Neural crest cell (in vitro differentiated cells): ENCODE data around the gene KDM4B. TPM values are rescaled to one million over a fixed set of nuclear protein-coding genes. Genes with fewer than 3 reads are reported as not detected.

Source experiments
- DNase-seq: peaks from one replicate; pipeline ENCODE4 v3.0.0; 2021; ENCODE audit warnings: low read depth, mixed read lengths, low spot score
- H3K27ac Mint-ChIP-seq: one replicate; pipeline ENCODE4 v1.8.0; 2021; ENCODE audit warnings: mild to moderate bottlenecking, mixed read lengths; ENCODE audit not compliant: unreplicated experiment
- H3K27me3 Mint-ChIP-seq: 2 replicates; pipeline ENCODE4 v1.8.0; 2021; ENCODE audit warnings: low read depth, mild to moderate bottlenecking, mixed read lengths
- H3K36me3 Mint-ChIP-seq: 2 replicates; pipeline ENCODE4 v1.8.0; 2021; ENCODE audit warnings: low read depth, mild to moderate bottlenecking, mixed read lengths
- H3K4me1 Mint-ChIP-seq: 2 replicates; pipeline ENCODE4 v1.8.0; 2021; ENCODE audit warnings: mixed read lengths
- H3K4me3 Mint-ChIP-seq: one replicate; pipeline ENCODE4 v1.8.0; 2021; ENCODE audit warnings: mild to moderate bottlenecking, mixed read lengths
- H3K9me3 Mint-ChIP-seq: 2 replicates; pipeline ENCODE4 v1.8.0; 2021; ENCODE audit warnings: mixed read lengths
- total RNA-seq: library from RNA; stranded (reverse); gene quantifications from 2 replicates; pipeline ENCODE4 v1.2.1, GENCODE V29; 2021
- TF ChIP-seq, protein P1 (sequence below): fragments of 200-600 bp; sonication (generic); conservative IDR thresholded peaks from 2 replicates; pipeline ENCODE4 v1.5.0; 2021; ENCODE audit warnings: antibody characterized with exemption, mild to moderate bottlenecking

The KDM4B gene
- total RNA-seq, 1 donor from 2014 or later: 45.4 TPM

DNA sequence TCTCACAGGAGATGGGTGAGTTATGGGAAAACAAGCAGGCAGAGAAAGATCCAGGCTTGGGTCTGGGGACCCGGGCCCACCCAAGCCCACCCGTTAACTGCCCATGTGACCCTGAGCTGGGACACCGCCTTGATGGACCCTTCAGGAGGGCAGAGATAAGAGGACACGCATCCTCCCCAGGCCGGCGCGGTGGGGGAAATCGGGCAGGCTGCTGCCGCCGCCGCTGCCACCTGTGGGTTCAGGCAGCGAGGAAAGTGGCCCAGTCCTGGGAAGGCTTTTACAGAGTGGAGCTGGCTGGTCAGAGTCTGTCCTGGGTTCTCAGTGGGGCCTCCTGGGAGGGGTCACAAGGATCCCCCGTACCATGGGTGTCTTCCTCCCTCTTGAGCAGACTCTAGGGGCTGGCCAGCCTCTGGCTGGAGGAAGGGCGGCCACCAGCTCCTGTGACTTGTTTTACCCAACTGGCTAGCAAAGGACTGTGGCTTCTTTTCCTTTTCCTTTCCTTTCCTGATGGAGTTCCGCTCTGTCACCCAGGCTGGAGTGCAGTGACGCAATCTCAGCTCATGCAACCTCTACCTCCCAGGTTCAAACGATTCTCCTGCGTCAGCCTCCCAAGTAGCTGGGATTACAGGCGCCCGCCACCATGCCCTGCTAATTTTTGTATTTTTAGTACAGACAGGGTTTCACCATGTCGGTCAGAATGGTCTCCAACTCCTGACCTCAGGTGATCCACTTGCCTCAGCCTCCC is 155.4 kb downstream of the KDM4B start:
- Mint-ChIP-seq H3K36me3 (peaks cover 4% of the 10 kb centered on the region), H3K27me3 (no peaks in the 10 kb centered on the region), H3K27ac (peak overlapping the region; percentile 35), H3K4me1 (peaks cover 26% of the 10 kb centered on the region), H3K9me3 (no peaks in the 10 kb centered on the region), H3K4me3 (no peak overlapping the region)
- no peak for DNase-seq
- TF ChIP-seq, protein P1, sequence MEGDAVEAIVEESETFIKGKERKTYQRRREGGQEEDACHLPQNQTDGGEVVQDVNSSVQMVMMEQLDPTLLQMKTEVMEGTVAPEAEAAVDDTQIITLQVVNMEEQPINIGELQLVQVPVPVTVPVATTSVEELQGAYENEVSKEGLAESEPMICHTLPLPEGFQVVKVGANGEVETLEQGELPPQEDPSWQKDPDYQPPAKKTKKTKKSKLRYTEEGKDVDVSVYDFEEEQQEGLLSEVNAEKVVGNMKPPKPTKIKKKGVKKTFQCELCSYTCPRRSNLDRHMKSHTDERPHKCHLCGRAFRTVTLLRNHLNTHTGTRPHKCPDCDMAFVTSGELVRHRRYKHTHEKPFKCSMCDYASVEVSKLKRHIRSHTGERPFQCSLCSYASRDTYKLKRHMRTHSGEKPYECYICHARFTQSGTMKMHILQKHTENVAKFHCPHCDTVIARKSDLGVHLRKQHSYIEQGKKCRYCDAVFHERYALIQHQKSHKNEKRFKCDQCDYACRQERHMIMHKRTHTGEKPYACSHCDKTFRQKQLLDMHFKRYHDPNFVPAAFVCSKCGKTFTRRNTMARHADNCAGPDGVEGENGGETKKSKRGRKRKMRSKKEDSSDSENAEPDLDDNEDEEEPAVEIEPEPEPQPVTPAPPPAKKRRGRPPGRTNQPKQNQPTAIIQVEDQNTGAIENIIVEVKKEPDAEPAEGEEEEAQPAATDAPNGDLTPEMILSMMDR: no peak

- Mint-ChIP-seq H3K27me3 (no peaks in the 10 kb centered on the region), H3K36me3 (peaks cover 4% of the 10 kb centered on the region), H3K27ac (no peak overlapping the region), H3K9me3 (no peaks in the 10 kb centered on the region), H3K4me1 (peaks cover 35% of the 10 kb centered on the region), H3K4me3 (no peak overlapping the region)
- DNase-seq: no peak
- TF ChIP-seq, protein P1: no peak
These were observed 156.5 kb downstream of the KDM4B start for GRCh38 chr19:5125376-5125775.

- no peak overlapping the region for H3K27ac Mint-ChIP-seq
- no peaks in the 10 kb centered on the region for H3K9me3 Mint-ChIP-seq
- no peaks in the 10 kb centered on the region for H3K27me3 Mint-ChIP-seq
- no peak overlapping the region for H3K4me3 Mint-ChIP-seq
- TF ChIP-seq, protein P1: no peak
- no peak for DNase-seq
- H3K36me3 Mint-ChIP-seq: peaks cover 4% of the 10 kb centered on the region
- peaks cover 36% of the 10 kb centered on the region for H3K4me1 Mint-ChIP-seq
These were observed 157.0 kb downstream of the KDM4B start for GRCh38 chr19:5125797-5126497.

GRCh38 chr19:5126498-5127223 is 157.7 kb downstream of the KDM4B start:
- no peaks in the 10 kb centered on the region for H3K27me3 Mint-ChIP-seq
- H3K4me1 Mint-ChIP-seq: peaks cover 31% of the 10 kb centered on the region
- peaks cover 4% of the 10 kb centered on the region for H3K36me3 Mint-ChIP-seq
- H3K9me3 Mint-ChIP-seq: no peaks in the 10 kb centered on the region
- no peak overlapping the region for H3K27ac Mint-ChIP-seq
- TF ChIP-seq, protein P1: no peak
- DNase-seq: no peak
- H3K4me3 Mint-ChIP-seq: no peak overlapping the region

DNA sequence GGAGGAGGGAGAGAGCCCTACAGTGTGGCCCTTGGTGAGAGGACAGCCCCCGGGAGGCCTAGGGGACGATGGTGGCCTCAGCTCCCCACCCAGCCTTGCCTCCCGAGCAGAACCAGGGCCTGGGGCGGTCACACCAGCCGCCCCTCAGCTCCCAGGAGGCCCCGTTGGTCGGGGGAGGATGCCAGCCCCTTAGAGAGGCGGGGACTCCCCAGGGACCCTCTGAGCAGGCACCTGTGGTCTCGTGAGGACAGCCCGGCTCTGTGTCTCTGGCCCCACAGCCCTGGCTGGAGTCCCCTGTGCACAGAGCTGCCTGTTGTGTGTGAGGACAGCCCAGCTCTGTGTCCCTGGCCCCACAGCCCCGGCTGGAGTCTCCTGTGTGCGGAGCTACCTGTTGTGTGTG is 158.8 kb downstream of the KDM4B start:
- Mint-ChIP-seq H3K4me1 (peaks cover 28% of the 10 kb centered on the region), H3K36me3 (no peaks in the 10 kb centered on the region), H3K27ac (no peak overlapping the region), H3K9me3 (no peaks in the 10 kb centered on the region), H3K4me3 (no peak overlapping the region), H3K27me3 (no peaks in the 10 kb centered on the region)
- no peak for DNase-seq
- TF ChIP-seq, protein P1: no peak
